Tibial nerve (tissue), 3 donors: ENCODE results near the gene STXBP2.

Experiments
- CTCF ChIP-seq, 5 experiments: fragments of 200-600 bp in 3 of 5; fragments of 450-650 bp in 2 of 5; sonication (generic) in 3 of 5; IDR thresholded peaks; one replicate each; pipeline ENCODE4 v1.5.1; 2016 to 2019; ENCODE audit warnings: antibody characterized with exemption in 5 of 5, mild to moderate bottlenecking in 3 of 5, moderate library complexity in 2 of 5
- POLR2A ChIP-seq, 2 donors: fragments of 450-650 bp; IDR thresholded peaks; one replicate each; pipeline ENCODE4 v1.6.1; 2017; ENCODE audit warnings: antibody characterized with exemption in 2 of 2, mild to moderate bottlenecking in 2 of 2, moderate library complexity in 2 of 2

- TF ChIP-seq CTCF (IDR thresholded peaks at IDR 0.05) (no peak), POLR2A (IDR thresholded peaks at IDR 0.05) (no peak)
These were observed 39.5 kb downstream of the STXBP2 start for GRCh38 chr19:7676376-7676775.
